H9 (cell line): ENCODE results near the gene NFKBIA. TPM values are rescaled to one million over a fixed set of nuclear protein-coding genes. Genes with fewer than 3 reads are reported as not detected.

Source experiments
- DNase-seq: peaks from one replicate; pipeline ENCODE4 v3.0.0-alpha.2; 2017
- H2AFZ ChIP-seq: one replicate; pipeline ENCODE4 v1.6.1; 2013; ENCODE audit warnings: mild to moderate bottlenecking, low read length, control low read depth, moderate library complexity
- H2AK5ac ChIP-seq: 2 replicates; pipeline ENCODE4 v1.6.1; 2013; ENCODE audit warnings: low read length, control low read depth, mixed read lengths; ENCODE audit not compliant: insufficient read length
- H2BK120ac ChIP-seq: one replicate; pipeline ENCODE4 v1.6.1; 2013; ENCODE audit warnings: low read depth, mild to moderate bottlenecking, low read length, control low read depth, inconsistent platforms; ENCODE audit not compliant: poor library complexity, severe bottlenecking
- H2BK12ac ChIP-seq: 2 replicates; pipeline ENCODE4 v1.6.1; 2013; ENCODE audit warnings: low read length, control low read depth, mixed read lengths, low read depth; ENCODE audit not compliant: insufficient read length
- H2BK15ac ChIP-seq: 2 replicates; pipeline ENCODE4 v1.6.1; 2013; ENCODE audit warnings: low read depth, low read length, control low read depth
- H2BK20ac ChIP-seq: one replicate; pipeline ENCODE4 v1.6.1; 2013; ENCODE audit warnings: low read depth, mild to moderate bottlenecking, low read length, control low read depth, inconsistent platforms; ENCODE audit not compliant: poor library complexity, severe bottlenecking
- H2BK5ac ChIP-seq: 2 replicates; pipeline ENCODE4 v1.6.1; 2013; ENCODE audit warnings: low read length, control low read depth, mixed read lengths; ENCODE audit not compliant: insufficient read length
- H3K14ac ChIP-seq: 2 replicates; pipeline ENCODE4 v1.6.1; 2013; ENCODE audit warnings: low read length, control low read depth; ENCODE audit not compliant: insufficient read depth
- H3K18ac ChIP-seq: 2 replicates; pipeline ENCODE4 v1.6.1; 2013; ENCODE audit warnings: low read depth, mild to moderate bottlenecking, mixed read lengths, low read length, control low read depth; ENCODE audit not compliant: insufficient read length
- H3K23ac ChIP-seq: 2 replicates; pipeline ENCODE4 v1.6.1; 2013; ENCODE audit warnings: low read length, control low read depth, mixed read lengths, low read depth; ENCODE audit not compliant: insufficient read length
- H3K23me2 ChIP-seq: 2 replicates; pipeline ENCODE4 v1.6.1; 2013; ENCODE audit warnings: low read depth, mild to moderate bottlenecking, mixed read lengths, low read length, control low read depth; ENCODE audit not compliant: insufficient read length, poor library complexity, severe bottlenecking
- H3K27ac ChIP-seq: 2 replicates; pipeline ENCODE4 v1.5.1; 2013; ENCODE audit warnings: low read length, control low read depth, mixed read lengths, low read depth; ENCODE audit not compliant: insufficient read length
- H3K27me3 ChIP-seq: 2 replicates; pipeline ENCODE4 v1.6.1; 2013; ENCODE audit warnings: low read length, control low read depth, inconsistent platforms; ENCODE audit not compliant: insufficient read depth
- H3K4ac ChIP-seq: 2 replicates; pipeline ENCODE4 v1.6.1; 2013; ENCODE audit warnings: low read depth, mild to moderate bottlenecking, control low read depth, inconsistent platforms, low read length, moderate library complexity
- H3K4me1 ChIP-seq: 2 replicates; pipeline ENCODE4 v1.6.1; 2013; ENCODE audit warnings: low read length, control low read depth, inconsistent platforms; ENCODE audit not compliant: insufficient read depth
- H3K4me2 ChIP-seq: 2 replicates; pipeline ENCODE4 v1.6.1; 2013; ENCODE audit warnings: low read length, control low read depth, mixed read lengths; ENCODE audit not compliant: insufficient read length, insufficient read depth
- H3K56ac ChIP-seq: 2 replicates; pipeline ENCODE4 v1.6.1; 2013; ENCODE audit warnings: low read depth, mild to moderate bottlenecking, mixed read lengths, low read length, control low read depth; ENCODE audit not compliant: insufficient read length
- H3K79me1 ChIP-seq: 2 replicates; pipeline ENCODE4 v1.6.1; 2013; ENCODE audit warnings: low read depth, mild to moderate bottlenecking, moderate library complexity, low read length, control low read depth, inconsistent platforms; ENCODE audit not compliant: insufficient read depth, poor library complexity, severe bottlenecking
- H3K79me2 ChIP-seq: 2 replicates; pipeline ENCODE4 v1.6.1; 2013; ENCODE audit warnings: low read length, control low read depth, inconsistent platforms; ENCODE audit not compliant: insufficient read depth
- H3K9ac ChIP-seq: 2 replicates; pipeline ENCODE4 v1.6.1; 2013; ENCODE audit warnings: low read length, control low read depth, mixed read lengths; ENCODE audit not compliant: insufficient read length; ENCODE audit errors: extremely low read depth
- H3K9me3 ChIP-seq: one replicate; pipeline ENCODE4 v1.6.1; 2013; ENCODE audit warnings: low read depth, low read length, inconsistent platforms; ENCODE audit not compliant: control insufficient read depth
- H3T11ph ChIP-seq: one replicate; pipeline ENCODE4 v1.6.1; 2013; ENCODE audit warnings: mild to moderate bottlenecking, low read length, control low read depth, inconsistent platforms
- H4K20me1 ChIP-seq: one replicate; pipeline ENCODE4 v1.6.1; 2013; ENCODE audit not compliant: control insufficient read depth, insufficient read length, insufficient read depth
- H4K5ac ChIP-seq: 2 replicates; pipeline ENCODE4 v1.6.1; 2013; ENCODE audit warnings: low read depth, mild to moderate bottlenecking, mixed read lengths, low read length, control low read depth; ENCODE audit not compliant: insufficient read length
- H4K8ac ChIP-seq: replicated peaks from 2 replicates; pipeline ENCODE4 v1.6.1; 2013; ENCODE audit warnings: low read length, control low read depth, mixed read lengths, low read depth; ENCODE audit not compliant: insufficient read length
- H4K91ac ChIP-seq: 2 replicates; pipeline ENCODE4 v1.6.1; 2013; ENCODE audit warnings: low read depth, mild to moderate bottlenecking, moderate library complexity, mixed read lengths, low read length, control low read depth; ENCODE audit not compliant: insufficient read length
- H3K27ac Mint-ChIP-seq, 3 experiments: 2 replicates in 2 of 3; 3 replicates in 1 of 3; pipeline ENCODE4 v1.8.0; 2020 to 2021; ENCODE audit warnings: mixed read lengths in 3 of 3, mild to moderate bottlenecking in 1 of 3, moderate library complexity in 1 of 3
- H3K27me3 Mint-ChIP-seq: 2 replicates; pipeline ENCODE4 v1.8.0; 2021; ENCODE audit warnings: low read depth, mild to moderate bottlenecking, moderate library complexity, mixed read lengths
- H3K36me3 Mint-ChIP-seq, 3 experiments: 2 replicates in 2 of 3; 3 replicates in 1 of 3; pipeline ENCODE4 v1.8.0; 2020 to 2021; ENCODE audit warnings: low read depth in 3 of 3, mixed read lengths in 3 of 3; ENCODE audit not compliant: insufficient read depth in 1 of 3
- H3K4me1 Mint-ChIP-seq, 2 experiments: 2 replicates each; pipeline ENCODE4 v1.8.0; 2020; ENCODE audit warnings: mixed read lengths in 2 of 2
- H3K4me3 Mint-ChIP-seq, 2 experiments: 2 replicates in 1 of 2; 3 replicates in 1 of 2; pipeline ENCODE4 v1.8.0; 2020 to 2021; ENCODE audit warnings: mild to moderate bottlenecking in 2 of 2, mixed read lengths in 2 of 2, moderate library complexity in 1 of 2
- H3K9me3 Mint-ChIP-seq, 2 experiments: 2 replicates in 1 of 2; 3 replicates in 1 of 2; pipeline ENCODE4 v1.8.0; 2020; ENCODE audit warnings: mild to moderate bottlenecking in 2 of 2, mixed read lengths in 2 of 2, moderate library complexity in 1 of 2
- WGBS: extraction: QIAGEN DNeasy Blood & Tissue Kit; methylation state at CpG from one replicate; pipeline ENCODE4 v1.1.7; 2013; ENCODE audit warnings: missing lambda C conversion rate, low lambda C conversion rate, mixed read lengths; ENCODE audit not compliant: insufficient read length; ENCODE audit errors: extremely low coverage; 5-methylcytosine and 5-hydroxymethylcytosine counted together
- total RNA-seq: library from RNA; stranded (reverse); gene quantifications from 2 replicates; pipeline ENCODE4 v1.2.1, GENCODE V29; 2021
- TF ChIP-seq, protein P1 (sequence below): fragments of 200-600 bp; sonication (generic); conservative IDR thresholded peaks from 3 replicates; pipeline ENCODE4 v1.8.0; 2021; ENCODE audit warnings: antibody characterized with exemption, mild to moderate bottlenecking

NFKBIA gene
- total RNA-seq, 1 experiment from 2014 or later, result 38.4 TPM

DNA sequence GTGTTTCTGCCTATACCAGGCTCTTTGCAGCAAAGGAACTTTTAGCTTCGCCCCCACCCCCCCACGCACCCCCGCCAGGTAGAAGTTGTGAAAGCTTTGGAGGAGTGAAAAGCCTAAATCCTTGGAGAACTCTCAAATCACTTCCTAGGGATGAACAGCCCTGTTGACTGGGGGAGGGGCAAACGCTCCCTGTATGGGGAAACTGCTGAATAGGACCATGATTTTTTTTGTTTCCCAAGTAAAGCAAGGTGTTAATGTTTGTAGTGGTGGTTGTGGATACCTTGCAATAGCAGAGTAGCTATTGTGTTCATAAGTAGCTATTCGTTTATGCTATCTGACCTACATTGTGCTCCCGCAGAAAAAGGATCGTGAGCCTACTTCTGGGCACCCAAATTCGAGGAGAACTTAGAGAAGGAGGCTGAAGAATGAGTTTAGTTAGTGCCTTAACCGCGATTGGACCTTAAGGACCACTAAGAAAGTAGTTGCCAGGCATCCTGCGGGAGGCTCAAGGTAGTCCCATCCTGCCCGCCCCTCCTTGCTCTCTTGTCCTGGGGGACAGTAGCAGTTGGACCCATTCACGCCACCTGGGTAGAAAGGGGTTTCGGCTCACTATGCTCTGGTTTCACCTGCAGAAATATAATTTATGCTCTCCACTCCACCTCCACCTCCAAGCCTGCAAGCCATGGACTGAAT is 901 bp upstream of the NFKBIA start:
- DNase-seq, result no peak
- Histone ChIP-seq H4K20me1 (no peaks in the 10 kb centered on the region), H2BK12ac (no peak overlapping the region), H2BK15ac (no peak overlapping the region), H3K4me2 (peak overlapping the region; percentile 91), H2AFZ (no peak overlapping the region), H3K27me3 (no peaks in the 10 kb centered on the region), H3K79me2 (no peaks in the 10 kb centered on the region), H3K4me1 (peaks cover 7% of the 10 kb centered on the region), H3K79me1 (no peaks in the 10 kb centered on the region), H2BK120ac (no peak overlapping the region), H3T11ph (no peak overlapping the region), H3K9ac (no peak overlapping the region), H3K4ac (no peak overlapping the region), H3K14ac (no peak overlapping the region), H3K23ac (no peak overlapping the region), H4K8ac (no peak overlapping the region), H3K56ac (no peak overlapping the region), H2BK20ac (no peak overlapping the region), H3K27ac (no peak overlapping the region), H3K23me2 (peaks cover 6% of the 10 kb centered on the region), H4K5ac (no peak overlapping the region), H3K18ac (no peak overlapping the region), H2BK5ac (no peak overlapping the region), H3K9me3 (no peaks in the 10 kb centered on the region), H4K91ac (no peak overlapping the region), H2AK5ac (no peak overlapping the region)
- Mint-ChIP-seq H3K9me3 (no peaks in the 10 kb centered on the region), H3K36me3 (peaks cover 20 to 32% (median 32%) of the 10 kb centered on the region in 3 experiments; a peak in 6 of 7 replicates), H3K27me3 (no peaks in the 10 kb centered on the region), H3K4me3 (peak overlapping the region; percentile 94 to 95), H3K4me1 (peaks cover 34% of the 10 kb centered on the region in 2 experiments), H3K27ac (peak overlapping the region; percentile 20 to 96 (median 86))
- WGBS, result no CpG with 5 or more reads among the region's 14 CpGs
- TF ChIP-seq, protein P1, sequence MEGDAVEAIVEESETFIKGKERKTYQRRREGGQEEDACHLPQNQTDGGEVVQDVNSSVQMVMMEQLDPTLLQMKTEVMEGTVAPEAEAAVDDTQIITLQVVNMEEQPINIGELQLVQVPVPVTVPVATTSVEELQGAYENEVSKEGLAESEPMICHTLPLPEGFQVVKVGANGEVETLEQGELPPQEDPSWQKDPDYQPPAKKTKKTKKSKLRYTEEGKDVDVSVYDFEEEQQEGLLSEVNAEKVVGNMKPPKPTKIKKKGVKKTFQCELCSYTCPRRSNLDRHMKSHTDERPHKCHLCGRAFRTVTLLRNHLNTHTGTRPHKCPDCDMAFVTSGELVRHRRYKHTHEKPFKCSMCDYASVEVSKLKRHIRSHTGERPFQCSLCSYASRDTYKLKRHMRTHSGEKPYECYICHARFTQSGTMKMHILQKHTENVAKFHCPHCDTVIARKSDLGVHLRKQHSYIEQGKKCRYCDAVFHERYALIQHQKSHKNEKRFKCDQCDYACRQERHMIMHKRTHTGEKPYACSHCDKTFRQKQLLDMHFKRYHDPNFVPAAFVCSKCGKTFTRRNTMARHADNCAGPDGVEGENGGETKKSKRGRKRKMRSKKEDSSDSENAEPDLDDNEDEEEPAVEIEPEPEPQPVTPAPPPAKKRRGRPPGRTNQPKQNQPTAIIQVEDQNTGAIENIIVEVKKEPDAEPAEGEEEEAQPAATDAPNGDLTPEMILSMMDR, result no peak
